NK-92 (cell line): ENCODE data around the gene NEK4.

Experiments used
- DNase-seq: peaks from one replicate; lab custom pipeline; 2025; ENCODE audit not compliant: unreplicated experiment; lab: John Stamatoyannopoulos, UW

Gene NEK4

DNA sequence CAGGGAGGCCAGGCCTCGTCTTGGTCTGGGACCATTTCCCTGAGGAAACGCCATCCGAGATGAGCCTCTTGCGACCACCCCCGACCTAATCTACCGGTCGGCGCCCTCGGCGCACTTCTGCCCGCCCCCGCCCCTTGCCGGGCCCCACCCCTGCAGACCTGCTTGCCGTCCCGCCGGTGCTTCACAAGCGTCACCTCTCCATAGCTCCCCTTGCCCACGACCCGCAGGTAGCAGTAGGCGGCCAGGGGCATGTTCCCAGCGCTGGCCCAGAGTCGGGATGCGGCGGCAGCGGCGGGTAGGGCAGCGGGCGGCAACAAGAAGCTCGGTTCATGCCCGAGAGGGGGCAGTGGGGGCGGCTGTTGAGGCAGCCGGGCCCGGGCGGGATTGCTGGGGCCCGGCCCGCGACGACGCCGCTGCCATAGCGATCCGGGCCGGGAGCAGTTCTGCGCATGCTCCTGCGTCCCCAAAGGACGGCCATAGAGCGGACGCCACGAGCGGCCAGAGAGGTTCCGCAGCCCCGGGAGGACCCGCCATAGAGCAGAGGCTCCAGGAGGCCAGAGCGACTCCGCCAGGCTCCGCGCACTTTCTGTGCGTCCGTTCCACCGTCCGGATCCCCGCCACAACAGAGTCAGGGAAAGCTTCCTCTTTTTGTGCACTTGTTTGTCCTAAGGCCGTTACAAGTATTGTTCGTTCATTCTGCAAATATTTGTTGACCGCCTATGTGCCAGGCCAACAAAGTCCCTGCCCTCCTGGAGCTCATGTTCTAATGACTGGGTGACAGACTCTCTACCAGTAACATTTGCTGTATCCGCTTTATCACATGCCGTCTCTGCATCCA, at the start of gene NEK4:
Gene NEK4, minus strand, starts transcription at position 445 of the 838 bp plus-strand sequence. Its CDS starts 194 bp downstream, at position 251.
- peak; percentile 5 for DNase-seq

DNA sequence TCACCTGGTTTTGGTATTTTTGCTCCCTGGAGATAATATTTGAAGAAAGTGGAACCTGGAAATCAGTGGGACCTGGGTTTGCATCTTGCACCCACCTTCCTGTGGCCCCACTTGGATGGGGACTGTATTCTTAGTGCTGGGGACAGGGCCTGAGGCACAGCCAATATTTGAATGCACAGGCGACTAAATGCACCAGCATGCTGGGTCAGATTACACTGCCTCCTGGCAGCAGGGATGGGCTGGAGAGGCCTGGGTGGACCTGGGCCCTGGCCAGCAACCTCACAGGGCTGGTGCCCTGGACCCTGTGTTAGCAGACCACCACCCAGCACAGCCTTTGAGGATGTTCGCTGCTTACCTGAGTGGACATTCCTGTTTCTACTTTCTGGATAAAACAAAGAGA, 49.2 kb upstream of the NEK4 start:
- no peak for DNase-seq

- DNase-seq, result no peak
Observed at GRCh38 chr3:52817860-52818259, 47.1 kb upstream of the NEK4 start.

- no peak for DNase-seq
Observed at GRCh38 chr3:52817221-52817620, 46.5 kb upstream of the NEK4 start.

GRCh38 chr3:52816654-52817053, 45.9 kb upstream of the NEK4 start:
- DNase-seq, result no peak

- no peak for DNase-seq
Observed at GRCh38 chr3:52816199-52816598, 45.5 kb upstream of the NEK4 start.

- DNase-seq, result no peak
Observed at GRCh38 chr3:52813810-52814209, 43.1 kb upstream of the NEK4 start.

- no peak for DNase-seq
Observed at GRCh38 chr3:52811452-52812011, 40.8 kb upstream of the NEK4 start.

DNA sequence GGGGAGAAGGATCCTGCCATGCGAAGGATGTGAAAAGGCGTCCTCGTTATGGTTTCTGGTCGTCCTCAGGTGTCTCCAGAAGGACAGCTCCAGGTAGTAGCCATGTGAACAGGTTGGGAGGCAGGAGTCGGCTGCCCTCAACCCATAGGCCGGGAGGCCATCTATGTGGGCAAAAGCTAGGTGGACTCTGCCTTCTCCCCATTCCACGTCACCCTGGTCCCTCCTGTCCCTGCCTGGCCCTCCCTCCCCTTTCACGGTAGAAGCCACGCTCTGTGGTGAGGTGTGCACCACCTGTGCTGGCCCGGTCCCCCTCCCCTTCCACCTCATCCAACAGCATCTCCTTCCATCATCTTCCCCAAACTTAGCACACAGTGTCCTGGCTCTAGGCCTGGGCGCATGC, 40.2 kb upstream of the NEK4 start:
- DNase-seq, result no peak

DNA sequence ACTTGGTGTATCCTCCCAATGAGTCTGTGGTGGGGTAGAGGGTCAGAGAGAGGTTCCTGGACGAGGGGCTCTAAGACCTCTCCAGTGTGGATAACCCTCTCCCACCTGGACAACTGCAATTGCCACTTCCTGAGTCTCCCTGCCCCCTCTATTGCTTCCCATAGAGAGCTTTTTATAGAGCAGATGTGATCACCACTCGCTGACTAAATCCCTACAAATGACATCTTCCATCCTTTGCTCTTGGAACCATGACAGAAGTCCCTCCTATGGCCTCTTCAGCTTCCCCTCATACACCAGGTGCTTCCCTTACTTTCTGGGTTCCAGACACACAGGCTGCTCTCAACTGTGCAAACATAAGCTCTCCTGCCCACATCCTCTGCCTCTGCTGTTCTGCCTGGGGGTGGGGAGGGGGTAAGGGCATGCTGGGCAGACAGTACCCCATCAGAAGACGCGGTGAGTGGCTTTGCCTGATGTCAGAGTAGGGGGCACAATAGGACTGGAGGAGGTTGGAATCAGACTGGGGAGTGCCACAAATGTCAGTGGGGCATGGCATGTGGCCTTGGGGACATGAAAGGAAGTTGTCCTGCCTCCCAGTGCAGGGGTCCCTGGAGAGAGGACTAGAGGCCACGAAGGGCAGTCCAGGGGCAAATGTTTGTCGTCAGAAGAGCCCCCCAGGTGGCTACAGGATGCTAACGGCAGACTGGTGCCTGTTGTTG, 39.1 kb upstream of the NEK4 start:
- no peak for DNase-seq

DNA sequence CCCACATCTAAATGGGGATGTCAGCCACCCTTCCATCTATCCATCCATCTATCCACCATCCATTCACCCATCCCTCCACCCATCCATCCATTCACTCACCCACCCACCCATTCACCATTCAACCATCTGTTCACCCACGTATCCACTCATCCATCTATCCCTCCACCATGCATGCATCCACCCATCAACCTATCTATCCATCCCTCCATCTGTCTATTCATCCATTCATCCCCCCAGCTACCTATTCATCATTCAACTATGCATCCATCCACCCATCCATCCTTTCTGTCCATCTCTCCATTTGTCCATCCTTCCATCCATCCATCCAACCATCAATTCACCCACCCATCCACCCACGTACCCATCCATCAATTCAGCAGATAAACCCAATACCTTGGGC, 38.4 kb upstream of the NEK4 start:
- DNase-seq, result no peak

DNA sequence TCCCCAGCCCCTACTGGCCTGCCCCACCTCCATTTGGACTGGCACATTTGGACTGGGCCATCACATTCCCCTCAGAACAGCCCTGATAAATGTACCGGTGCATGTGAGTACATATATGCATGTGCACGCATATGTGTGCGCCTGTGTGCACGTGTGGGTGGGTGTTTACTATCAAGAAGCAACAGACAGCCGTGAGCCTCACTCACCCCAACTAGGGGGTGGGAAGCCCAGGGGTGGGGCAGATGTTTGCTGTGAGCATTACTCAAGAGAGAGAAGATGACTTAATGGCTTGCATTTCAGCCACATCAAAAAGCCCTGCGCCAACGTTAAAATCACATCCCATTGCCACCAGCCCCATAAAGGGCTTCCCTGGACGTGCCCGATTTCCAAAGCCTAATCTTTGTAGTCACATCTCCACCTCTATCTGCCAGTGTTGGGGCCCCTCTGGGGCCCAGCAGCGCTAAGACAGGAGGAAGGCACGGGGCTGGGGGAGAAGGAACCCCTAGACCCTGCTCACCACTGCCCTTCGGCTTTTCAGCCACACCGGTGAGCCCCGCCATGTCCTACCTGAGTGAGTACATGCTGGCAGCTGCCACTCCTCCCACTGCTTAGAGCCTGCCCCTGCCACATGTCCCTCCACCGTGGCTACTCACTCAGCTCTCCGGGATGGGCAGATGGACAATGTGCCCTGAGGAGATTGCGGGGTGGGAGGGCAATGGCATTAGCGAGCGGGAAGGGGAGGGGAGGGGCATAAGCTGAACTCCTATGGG, 34.7 kb upstream of the NEK4 start:
- DNase-seq, result no peak

- DNase-seq, result no peak
Observed at GRCh38 chr3:52801839-52802238, 31.1 kb upstream of the NEK4 start.

DNA sequence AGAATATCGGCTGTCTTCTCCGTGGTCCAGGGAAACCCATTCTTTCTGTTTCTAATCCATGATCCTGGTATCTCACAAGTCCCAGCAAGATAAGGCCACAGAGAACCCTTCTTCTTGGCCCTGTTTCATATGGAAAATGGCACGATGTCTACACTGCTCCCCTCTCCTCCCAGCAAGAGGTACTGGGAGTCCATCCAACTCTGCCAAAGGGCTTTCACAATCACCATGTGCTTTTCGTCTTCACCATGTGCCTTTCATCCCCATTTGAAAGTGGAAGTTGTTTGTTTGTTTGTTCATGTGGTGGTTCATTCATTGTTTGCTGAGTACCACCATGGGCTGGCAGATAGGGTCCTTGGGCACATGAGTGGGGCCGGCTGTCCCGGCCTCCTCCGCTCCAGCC, 29.3 kb upstream of the NEK4 start:
- DNase-seq, result no peak

- DNase-seq, result no peak
Observed at GRCh38 chr3:52798978-52799476, 28.3 kb upstream of the NEK4 start.

DNA sequence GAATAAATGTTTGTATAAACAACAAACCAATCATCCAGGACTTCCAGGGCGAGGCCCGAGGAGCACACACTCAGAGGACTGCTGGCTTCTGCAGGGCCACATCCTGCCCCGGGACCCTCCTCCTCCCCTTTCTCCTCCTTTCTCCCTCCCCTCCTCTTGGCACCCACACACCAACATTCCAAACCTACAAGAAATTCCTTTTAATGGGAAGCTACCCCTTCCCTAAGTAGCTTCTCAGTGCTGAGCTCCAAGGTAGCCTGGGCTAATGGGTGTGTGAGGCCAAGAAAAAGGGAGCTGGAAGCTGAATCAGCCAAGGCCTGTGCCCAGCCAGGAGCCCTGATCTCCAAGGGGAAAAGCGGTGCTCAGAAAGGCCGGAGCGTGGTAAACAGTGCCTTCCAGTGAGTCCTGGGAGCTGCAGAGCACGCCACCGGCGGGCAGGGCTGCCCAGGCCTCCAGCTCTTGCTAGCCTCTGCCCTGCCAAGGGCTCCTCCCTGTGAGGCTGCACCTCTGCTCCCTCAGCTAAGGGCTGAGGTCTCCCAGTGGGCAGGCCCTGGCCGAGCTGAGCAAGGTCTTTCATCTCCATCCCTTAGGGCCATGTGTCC, 27.7 kb upstream of the NEK4 start:
- no peak for DNase-seq

DNA sequence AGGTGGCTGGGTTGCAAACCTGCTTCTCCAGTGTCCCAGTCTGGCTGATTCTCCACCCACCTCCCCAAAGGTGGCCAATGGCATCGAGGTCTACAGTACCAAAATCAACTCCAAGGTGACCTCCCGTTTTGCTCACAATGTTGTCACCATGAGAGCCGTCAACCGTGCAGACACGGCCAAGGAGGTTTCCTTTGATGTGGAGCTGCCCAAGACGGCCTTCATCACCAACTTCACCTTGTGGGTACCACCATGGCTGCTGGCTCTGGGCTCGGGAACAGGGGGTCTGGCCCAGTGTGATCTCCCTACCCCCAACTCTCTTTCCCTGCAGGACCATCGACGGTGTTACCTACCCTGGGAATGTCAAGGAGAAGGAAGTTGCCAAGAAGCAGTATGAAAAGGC, 25.7 kb upstream of the NEK4 start:
- no peak for DNase-seq

- DNase-seq, result no peak
Observed at GRCh38 chr3:52795298-52795900, 24.7 kb upstream of the NEK4 start.

GRCh38 chr3:52794612-52795099, 23.9 kb upstream of the NEK4 start, which contains the start of gene ITIH3:
Gene ITIH3 (plus strand): TSS chr3:52794796. CDS start chr3:52794804, 8 bp downstream.
- DNase-seq, result no peak
